HG02571 (cell line): ENCODE data around the gene PCED1A.

Experiments used
- ATAC-seq: cut with Tn5 transposase; IDR thresholded peaks from one replicate; pipeline ENCODE4 v1.9.1; 2021; ENCODE audit warnings: mild to moderate bottlenecking, moderate library complexity; ENCODE audit not compliant: unreplicated experiment

The PCED1A gene

DNA sequence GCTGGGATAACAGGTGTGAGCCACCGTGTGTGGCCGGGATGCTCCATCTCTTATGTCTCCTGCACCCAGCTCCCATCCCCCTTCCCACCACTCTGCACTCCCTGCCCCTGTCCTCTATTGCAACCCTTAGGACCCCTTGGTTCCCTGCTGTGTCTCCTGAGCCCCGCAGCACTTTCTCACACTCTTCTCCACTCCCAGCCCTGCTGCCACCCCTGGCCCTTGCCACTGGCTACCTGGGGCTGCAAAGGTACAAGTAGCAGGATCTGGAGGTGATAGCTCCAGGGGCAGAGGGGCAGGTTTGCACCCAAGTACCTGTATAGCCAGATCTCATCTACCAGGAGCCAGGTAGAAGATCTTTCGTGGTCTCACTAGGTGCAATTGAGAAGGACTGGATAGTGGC lies 33.4 kb downstream of the PCED1A start:
- no peak for ATAC-seq

DNA sequence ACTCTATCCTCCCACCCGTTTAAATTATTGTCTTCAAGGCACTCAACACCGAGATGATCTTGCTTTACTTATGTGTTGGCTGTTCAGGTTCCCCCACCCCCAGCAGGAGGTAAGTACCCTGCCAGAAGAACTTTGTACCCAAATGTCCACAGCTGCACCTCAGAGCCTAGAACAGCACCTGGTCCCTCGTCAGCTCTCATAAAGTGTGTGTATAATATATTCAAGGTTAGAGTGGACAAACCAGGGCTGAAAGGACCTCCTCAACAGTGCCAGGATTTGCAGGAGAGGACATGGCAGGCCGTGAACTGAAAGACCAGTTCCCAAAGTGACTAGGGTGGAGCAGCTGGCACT lies 34.1 kb downstream of the PCED1A start:
- ATAC-seq: no peak

DNA sequence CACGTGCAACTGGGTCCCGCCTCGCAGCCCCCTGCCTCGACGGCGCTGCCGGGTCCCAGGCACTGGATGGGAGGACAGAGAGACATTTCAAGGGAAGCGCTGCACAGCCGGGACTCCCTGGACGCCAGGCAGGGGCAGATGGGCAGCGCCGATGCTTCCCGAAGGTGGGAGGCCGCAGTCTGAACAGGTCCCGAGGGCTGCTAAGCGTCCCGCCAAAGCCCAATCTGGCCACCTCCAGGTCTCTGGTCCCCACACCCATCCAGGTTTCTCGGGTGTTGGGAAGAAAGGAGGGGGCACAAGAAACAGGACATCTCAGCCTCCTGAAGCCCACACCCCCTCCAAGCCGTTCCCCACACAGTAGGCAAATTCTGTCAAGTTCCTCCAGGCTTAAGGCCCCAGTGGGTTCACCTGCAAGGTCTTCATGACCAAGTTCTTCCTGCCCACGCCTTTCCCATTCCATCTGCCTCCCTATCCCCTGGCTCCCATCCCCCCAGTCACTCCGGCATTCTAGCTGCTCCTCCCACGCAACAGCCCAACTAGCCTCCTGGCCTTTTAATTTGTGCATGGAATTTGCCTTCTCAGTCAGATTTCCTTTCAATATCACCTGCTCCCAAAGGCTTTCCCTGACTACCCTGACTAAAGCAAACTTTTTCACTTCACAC lies 34.6 kb downstream of the PCED1A start:
- ATAC-seq: no peak

DNA sequence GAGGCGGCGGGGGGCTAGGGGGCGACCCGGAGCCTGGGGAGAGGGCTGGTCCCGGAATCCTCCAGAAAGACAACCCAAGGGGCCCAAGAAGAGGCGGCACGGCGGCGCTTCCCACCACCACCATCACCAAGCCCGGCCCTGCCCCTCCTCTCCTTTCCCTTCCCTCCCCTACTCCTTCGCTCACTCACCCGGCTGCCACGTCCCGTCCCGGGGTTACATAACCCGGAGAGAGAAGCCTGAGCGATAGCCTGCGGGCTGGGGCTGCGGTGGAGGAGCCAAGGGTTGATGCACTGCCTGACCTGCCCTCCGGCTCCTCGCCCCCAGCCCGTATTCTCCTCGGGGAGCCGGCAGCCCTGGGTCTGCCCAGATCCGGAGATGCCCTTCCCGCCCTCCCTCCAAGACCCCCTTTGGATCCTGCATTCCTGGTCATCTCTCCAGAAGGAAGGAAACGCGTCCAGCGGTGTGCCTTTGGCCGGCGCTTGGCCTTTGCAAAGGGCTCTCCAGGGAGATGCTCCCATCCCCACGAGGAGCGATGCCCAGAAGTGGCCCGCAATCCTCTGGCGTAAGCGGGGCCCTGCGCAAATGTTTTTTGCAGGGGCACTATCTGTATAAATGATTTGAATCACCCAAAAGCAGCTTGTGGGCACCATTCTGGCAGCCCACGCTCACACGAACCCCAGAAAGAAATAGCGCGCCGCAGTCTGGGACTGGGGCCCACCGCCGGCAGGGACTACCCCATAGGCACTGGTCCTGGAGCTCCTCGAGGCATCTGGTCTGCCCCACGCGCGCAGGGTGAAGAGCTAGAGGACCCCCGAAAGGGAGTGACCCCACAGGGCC lies 35.4 kb downstream of the PCED1A start:
- ATAC-seq: no peak

DNA sequence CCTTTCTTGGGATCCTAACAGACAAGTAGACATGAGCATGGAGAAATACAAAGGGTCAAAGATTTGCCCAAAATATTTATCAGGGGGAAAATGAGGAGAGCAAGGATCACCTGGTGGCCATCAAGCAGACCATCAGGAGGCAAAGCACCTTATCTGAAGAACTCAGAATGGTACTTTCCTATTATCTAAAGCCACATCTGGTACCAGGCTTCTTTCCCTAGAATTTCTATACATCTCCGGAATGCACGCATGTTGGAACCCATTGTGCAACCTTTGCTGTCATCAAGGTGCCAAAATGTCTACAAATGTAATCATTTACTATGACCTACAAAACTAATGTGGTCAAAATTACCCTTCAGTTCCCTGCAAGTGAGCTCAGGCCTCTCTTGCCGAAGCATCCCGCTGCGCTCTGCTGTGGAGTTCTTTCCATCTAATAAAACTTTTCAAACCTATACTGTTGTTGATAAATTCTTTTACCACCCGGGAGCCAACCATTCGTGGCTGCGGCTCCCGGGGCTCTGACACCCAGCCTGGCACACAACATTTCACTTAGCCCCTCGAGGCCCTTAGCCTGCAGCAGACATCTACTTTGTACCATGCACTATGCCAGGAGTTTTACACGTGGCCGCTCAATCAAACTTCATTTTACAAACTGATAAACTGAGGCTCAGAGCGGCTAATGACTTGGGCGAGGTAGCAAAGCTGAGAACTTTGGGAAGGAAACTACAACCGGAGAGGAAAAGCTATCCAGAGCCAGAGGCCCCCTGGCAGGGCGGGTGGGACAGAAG lies 36.2 kb downstream of the PCED1A start:
- no peak for ATAC-seq

DNA sequence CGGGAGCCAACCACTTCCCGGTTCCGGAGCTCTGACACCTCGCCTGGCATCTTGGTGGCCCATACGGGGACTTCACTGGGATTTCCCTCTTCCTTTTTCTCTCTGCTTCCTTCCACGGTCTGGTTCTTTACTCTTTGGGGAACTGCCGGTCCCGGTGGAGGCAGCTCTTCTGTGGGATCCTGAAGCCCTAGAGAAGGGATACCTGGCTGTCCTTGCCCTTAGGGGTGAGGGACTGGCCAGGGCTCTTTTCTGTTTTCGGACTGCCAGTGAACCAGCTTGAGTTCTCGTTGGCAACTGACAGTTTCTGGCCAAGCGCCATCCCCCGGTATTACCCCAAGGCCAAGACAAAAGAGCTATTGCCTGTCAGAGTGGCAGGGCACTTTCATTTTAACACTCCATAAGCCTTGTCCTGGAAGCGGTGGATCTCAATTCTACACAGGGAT lies 39.1 kb downstream of the PCED1A start:
- no peak for ATAC-seq

DNA sequence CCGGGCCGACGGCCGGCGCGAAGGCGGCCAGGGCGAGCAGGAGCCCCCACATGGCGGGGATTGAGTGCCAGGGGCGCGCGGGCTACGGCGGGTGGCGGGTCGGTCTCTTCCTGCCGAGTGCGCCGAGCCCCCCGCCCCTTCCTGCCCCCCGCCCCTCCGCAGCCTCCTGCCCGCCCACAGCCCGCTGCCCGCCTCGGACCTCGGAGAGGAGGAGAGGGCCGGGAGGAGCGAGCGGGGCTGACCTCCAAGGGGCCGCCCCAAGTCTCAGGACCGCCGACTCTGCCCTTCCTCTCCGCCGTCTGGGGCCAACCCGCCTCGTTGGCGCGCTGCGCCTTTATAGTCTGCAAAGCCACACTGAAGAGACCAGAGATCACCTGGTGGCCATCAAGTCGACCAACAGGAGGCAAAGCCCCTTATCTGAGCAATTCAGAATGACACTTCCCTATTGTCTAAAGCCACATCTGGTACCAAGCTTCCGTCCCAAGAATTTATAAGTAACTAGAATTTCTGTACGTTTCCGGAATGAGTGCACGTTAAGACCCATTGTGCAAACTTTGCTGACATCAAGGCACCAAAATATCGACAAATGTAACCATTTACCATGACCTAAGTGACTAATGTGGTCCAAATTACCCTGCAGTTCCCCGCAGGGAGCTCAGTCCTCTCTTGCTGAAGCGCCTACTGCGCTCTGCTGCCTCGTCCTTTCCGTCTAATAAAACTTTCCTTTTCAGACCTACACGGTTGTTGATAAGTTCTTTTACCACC lies 39.8 kb downstream of the PCED1A start, which contains the start of gene CPXM1:
Gene CPXM1 (minus strand): TSS at position 107 of the 765 bp plus-strand sequence. CDS start 55 bp downstream, at position 52.
- ATAC-seq: no peak

DNA sequence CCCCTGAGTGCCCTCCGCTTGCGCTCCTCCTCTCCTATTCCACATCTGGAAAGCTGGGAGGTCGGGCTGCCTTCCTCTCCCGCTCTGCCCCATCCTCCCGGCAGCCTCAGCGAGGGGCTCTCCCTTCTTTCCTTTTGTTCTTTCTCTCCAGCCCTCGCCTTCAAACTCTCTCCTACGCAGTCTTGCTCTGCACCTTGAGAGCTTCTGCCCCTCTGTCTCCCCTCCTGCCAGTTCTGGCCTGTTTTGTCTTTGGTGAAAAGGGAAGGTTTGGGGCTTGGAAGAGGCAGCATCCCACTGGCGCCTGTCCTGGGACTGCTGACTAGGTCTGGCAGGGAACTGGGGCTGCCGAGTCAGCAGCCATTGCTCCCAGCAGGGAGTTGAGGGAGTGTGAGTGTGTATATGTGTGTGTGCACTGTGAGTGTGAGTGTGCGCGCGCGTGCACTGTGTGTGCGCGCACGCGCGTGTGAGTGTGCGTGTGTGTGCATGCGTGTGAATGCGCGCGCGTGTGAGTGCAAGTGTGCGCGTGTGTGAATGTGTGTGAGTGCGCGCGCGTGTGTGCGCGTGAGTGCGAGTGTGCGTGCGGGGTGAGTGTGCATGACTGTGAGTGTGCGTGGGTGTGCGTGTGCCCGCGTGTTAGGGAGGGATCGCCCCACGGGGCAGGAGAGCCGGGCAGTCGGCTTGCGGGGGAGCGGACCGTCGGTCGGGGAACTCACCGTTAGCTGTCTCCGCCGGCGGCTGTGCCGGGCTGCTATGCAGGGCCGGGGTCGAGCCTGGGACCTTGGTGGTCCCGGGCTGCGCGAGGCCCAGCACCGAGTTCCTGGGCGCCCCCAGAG lies 40.6 kb downstream of the PCED1A start:
- ATAC-seq: no peak

- no peak for ATAC-seq
Observed at GRCh38 chr20:2799271-2799670, 41.2 kb downstream of the PCED1A start.

GRCh38 chr20:2798814-2799213 lies 41.6 kb downstream of the PCED1A start:
- ATAC-seq: no peak

- ATAC-seq: no peak
Observed at GRCh38 chr20:2798095-2798805, 42.2 kb downstream of the PCED1A start.

GRCh38 chr20:2797136-2797983 lies 43.1 kb downstream of the PCED1A start:
- ATAC-seq: no peak

GRCh38 chr20:2796011-2796660 lies 44.3 kb downstream of the PCED1A start:
- ATAC-seq: no peak

- no peak for ATAC-seq
Observed at GRCh38 chr20:2795451-2795850, 45.0 kb downstream of the PCED1A start.

GRCh38 chr20:2794866-2795447 lies 45.5 kb downstream of the PCED1A start:
- ATAC-seq: no peak

GRCh38 chr20:2794202-2794748 lies 46.2 kb downstream of the PCED1A start:
- ATAC-seq: no peak

DNA sequence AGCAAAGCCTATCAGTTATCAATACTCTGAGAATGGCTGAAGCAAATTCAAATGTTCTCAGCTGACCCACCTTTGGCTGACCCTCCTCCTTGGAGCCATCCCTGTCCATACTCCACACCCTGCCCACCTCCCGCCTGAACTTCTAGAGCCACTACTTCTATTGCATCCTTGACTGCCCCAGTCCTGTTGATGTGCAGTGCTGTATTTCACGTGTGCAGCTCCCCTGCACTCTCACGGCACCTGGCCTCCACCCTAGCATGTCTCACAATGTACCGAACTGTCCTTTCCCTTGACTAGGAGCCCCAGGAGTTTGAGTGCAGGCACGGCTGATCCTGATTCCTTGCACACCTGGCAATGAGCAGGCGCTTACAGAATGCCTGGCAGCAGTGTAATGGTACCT lies 47.0 kb downstream of the PCED1A start:
- ATAC-seq: no peak
